ENCODE data around the gene PTPRD. TPM values are rescaled to one million over a fixed set of nuclear protein-coding genes. Genes with fewer than 3 reads are reported as not detected.

The PTPRD gene
- total RNA-seq, 1 experiment from 2014 or later, result 0.02 TPM

GRCh38 chr9:9817176-9817575, 795.6 kb downstream of the PTPRD start:
- POLR2A ChIA-PET, result no interaction called here
- H2AFZ ChIP-seq (ENCODE audit: low read depth, low read length, poor library complexity, severe bottlenecking), result no peak overlapping the region
- no peak for TF ChIP-seq CEBPB (IDR thresholded peaks at IDR 0.05; ENCODE audit: low read depth)
- TF ChIP-seq ELF1 (IDR thresholded peaks at IDR 0.05; ENCODE audit: borderline replicate concordance, low read depth), result no peak
- no peak for TF ChIP-seq JUND (IDR thresholded peaks at IDR 0.05)
- no peak for TF ChIP-seq EZH2 (IDR thresholded peaks at IDR 0.05)
- TF ChIP-seq, protein P1, sequence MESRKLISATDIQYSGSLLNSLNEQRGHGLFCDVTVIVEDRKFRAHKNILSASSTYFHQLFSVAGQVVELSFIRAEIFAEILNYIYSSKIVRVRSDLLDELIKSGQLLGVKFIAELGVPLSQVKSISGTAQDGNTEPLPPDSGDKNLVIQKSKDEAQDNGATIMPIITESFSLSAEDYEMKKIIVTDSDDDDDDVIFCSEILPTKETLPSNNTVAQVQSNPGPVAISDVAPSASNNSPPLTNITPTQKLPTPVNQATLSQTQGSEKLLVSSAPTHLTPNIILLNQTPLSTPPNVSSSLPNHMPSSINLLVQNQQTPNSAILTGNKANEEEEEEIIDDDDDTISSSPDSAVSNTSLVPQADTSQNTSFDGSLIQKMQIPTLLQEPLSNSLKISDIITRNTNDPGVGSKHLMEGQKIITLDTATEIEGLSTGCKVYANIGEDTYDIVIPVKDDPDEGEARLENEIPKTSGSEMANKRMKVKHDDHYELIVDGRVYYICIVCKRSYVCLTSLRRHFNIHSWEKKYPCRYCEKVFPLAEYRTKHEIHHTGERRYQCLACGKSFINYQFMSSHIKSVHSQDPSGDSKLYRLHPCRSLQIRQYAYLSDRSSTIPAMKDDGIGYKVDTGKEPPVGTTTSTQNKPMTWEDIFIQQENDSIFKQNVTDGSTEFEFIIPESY (IDR thresholded peaks at IDR 0.05; ENCODE audit: extremely low read depth, insufficient replicate concordance, low read length), result no peak
- no peak for TF ChIP-seq SP1 (IDR thresholded peaks at IDR 0.05; ENCODE audit: low read depth)
- TF ChIP-seq RAD21 (IDR thresholded peaks at IDR 0.05; ENCODE audit: low read depth), result no peak
- TF ChIP-seq, protein P2, sequence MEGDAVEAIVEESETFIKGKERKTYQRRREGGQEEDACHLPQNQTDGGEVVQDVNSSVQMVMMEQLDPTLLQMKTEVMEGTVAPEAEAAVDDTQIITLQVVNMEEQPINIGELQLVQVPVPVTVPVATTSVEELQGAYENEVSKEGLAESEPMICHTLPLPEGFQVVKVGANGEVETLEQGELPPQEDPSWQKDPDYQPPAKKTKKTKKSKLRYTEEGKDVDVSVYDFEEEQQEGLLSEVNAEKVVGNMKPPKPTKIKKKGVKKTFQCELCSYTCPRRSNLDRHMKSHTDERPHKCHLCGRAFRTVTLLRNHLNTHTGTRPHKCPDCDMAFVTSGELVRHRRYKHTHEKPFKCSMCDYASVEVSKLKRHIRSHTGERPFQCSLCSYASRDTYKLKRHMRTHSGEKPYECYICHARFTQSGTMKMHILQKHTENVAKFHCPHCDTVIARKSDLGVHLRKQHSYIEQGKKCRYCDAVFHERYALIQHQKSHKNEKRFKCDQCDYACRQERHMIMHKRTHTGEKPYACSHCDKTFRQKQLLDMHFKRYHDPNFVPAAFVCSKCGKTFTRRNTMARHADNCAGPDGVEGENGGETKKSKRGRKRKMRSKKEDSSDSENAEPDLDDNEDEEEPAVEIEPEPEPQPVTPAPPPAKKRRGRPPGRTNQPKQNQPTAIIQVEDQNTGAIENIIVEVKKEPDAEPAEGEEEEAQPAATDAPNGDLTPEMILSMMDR (IDR thresholded peaks at IDR 0.05 in 2 of 3, conservative IDR thresholded peaks at IDR 0.05 in 1 of 3; ENCODE audit: borderline replicate concordance in 1 of 3, insufficient read depth in 1 of 3, low read depth in 2 of 3, low read length in 2 of 3), result no peak
- TF ChIP-seq, protein P3, sequence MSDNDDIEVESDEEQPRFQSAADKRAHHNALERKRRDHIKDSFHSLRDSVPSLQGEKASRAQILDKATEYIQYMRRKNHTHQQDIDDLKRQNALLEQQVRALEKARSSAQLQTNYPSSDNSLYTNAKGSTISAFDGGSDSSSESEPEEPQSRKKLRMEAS (IDR thresholded peaks at IDR 0.05), result no peak
- no peak for TF ChIP-seq SIN3A (IDR thresholded peaks at IDR 0.05; ENCODE audit: low read depth)
- TF ChIP-seq TCF7L2 (IDR thresholded peaks at IDR 0.05; ENCODE audit: borderline replicate concordance, extremely low read depth, insufficient read depth, insufficient read length), result no peak
- no peak for TF ChIP-seq YY1 (IDR thresholded peaks at IDR 0.05; ENCODE audit: extremely low read depth, insufficient replicate concordance, low read depth, low read length)
- no peak for TF ChIP-seq REST (IDR thresholded peaks at IDR 0.05; ENCODE audit: low read depth)
- no peak for TF ChIP-seq POLR2AphosphoS5 (IDR thresholded peaks at IDR 0.05; ENCODE audit: low read depth, low read length)

More at GRCh38 chr9:9817176-9817575, 795.6 kb downstream of the PTPRD start:
- Histone ChIP-seq H4K20me1 (ENCODE audit: insufficient read depth) (no peaks in the 10 kb centered on the region), H3K9me2 (ENCODE audit: insufficient read depth) (no peaks in the 10 kb centered on the region), H3K4me1 (ENCODE audit: control insufficient read depth in 1 of 2, insufficient read depth in 2 of 2, low read length in 2 of 2) (no peaks in the 10 kb centered on the region), H3K4me3 (replicated peaks in 1 of 2; ENCODE audit: low read depth in 1 of 2, low read length in 2 of 2) (no peak overlapping the region), H3K79me2 (ENCODE audit: insufficient read depth, low read length) (no peaks in the 10 kb centered on the region), H3K9ac (ENCODE audit: low read length) (no peak overlapping the region), H3K36me3 (ENCODE audit: control insufficient read depth in 1 of 2, insufficient read depth in 2 of 2, low read length in 2 of 2) (no peaks in the 10 kb centered on the region), H3K27ac (ENCODE audit: low read depth, low read length) (no peak overlapping the region), H3K27me3 (ENCODE audit: insufficient read depth, low read length) (no peaks in the 10 kb centered on the region), H3K9me3 (ENCODE audit: control insufficient read depth in 1 of 2, insufficient read depth in 1 of 2, low read depth in 1 of 2, low read length in 2 of 2) (peaks cover 0 to 20% of the 10 kb centered on the region in 2 experiments; a peak in 1 of 4 replicates), H3K4me2 (ENCODE audit: low read length) (no peak overlapping the region)
- ATAC-seq, result no peak
- no peak for DNase-seq (ENCODE audit: low read depth, low spot score)
- BruUV-seq (replicated peaks), result no TSS peak
- ChIA-PET RAD21 (ENCODE audit: low non-redundant PET in 1 of 2, low total read pairs in 2 of 2, uncharacterized antibody in 2 of 2, unreplicated experiment in 2 of 2) (no interaction called here), CTCF (no interaction called here)
- intact Hi-C loops (cut with micrococcal nuclease), result no loop called here
